22Rv1 (cell line): ENCODE measurements around the gene VPS26A.

Experiments
- ZFX ChIP-seq: fragments of 450-650 bp; IDR thresholded peaks from 2 replicates; pipeline ENCODE4 v1.6.1; 2017; ENCODE audit warnings: antibody characterized with exemption, borderline replicate concordance
- TF ChIP-seq, protein P1 (sequence below): fragments of 450-650 bp; IDR thresholded peaks from 2 replicates; pipeline ENCODE4 v1.5.1; 2017; ENCODE audit warnings: mild to moderate bottlenecking

DNA sequence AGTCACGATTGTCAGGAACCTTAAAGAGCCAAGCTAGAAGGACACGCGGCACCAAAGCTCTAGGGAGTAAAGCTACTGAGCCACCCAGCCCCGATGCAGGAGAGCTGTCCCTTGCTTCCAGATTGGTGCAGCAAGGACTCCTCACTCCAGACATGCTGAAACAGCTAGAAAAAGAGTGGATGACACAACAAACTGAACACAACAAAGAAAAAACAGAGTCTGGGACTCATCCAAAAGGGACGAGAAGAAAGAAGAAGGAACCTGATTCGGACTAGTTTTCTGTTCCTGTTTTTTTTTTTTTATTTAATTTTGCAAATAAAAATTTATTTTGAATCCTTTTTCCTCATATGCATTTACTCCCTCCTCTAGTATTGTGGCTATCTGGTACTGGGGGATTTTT is 84.8 kb downstream of the VPS26A start:
- TF ChIP-seq, protein P1, sequence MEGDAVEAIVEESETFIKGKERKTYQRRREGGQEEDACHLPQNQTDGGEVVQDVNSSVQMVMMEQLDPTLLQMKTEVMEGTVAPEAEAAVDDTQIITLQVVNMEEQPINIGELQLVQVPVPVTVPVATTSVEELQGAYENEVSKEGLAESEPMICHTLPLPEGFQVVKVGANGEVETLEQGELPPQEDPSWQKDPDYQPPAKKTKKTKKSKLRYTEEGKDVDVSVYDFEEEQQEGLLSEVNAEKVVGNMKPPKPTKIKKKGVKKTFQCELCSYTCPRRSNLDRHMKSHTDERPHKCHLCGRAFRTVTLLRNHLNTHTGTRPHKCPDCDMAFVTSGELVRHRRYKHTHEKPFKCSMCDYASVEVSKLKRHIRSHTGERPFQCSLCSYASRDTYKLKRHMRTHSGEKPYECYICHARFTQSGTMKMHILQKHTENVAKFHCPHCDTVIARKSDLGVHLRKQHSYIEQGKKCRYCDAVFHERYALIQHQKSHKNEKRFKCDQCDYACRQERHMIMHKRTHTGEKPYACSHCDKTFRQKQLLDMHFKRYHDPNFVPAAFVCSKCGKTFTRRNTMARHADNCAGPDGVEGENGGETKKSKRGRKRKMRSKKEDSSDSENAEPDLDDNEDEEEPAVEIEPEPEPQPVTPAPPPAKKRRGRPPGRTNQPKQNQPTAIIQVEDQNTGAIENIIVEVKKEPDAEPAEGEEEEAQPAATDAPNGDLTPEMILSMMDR, result no peak
- no peak for TF ChIP-seq ZFX
